Endodermal cell (in vitro differentiated cells): Measurements from ENCODE around the gene ABCF3. TPM values are rescaled to one million over a fixed set of nuclear protein-coding genes. Genes with fewer than 3 reads are reported as not detected.

ENCODE experiments used
- DNase-seq: peaks from one replicate; pipeline ENCODE4 v3.0.0-alpha.2; 2017
- H3K27ac ChIP-seq: 2 replicates; pipeline ENCODE4 v1.5.1; 2013; ENCODE audit warnings: mild to moderate bottlenecking, low read depth, low read length, moderate library complexity
- H3K27me3 ChIP-seq: 2 replicates; pipeline ENCODE4 v1.6.1; 2013; ENCODE audit warnings: mild to moderate bottlenecking, low read length, moderate library complexity; ENCODE audit not compliant: insufficient read depth, control insufficient read depth, poor library complexity, severe bottlenecking
- H3K36me3 ChIP-seq: 2 replicates; pipeline ENCODE4 v1.7.0; 2013; ENCODE audit warnings: mild to moderate bottlenecking, low read length, moderate library complexity; ENCODE audit not compliant: control insufficient read depth, insufficient read depth
- H3K4me1 ChIP-seq: one replicate; pipeline ENCODE4 v1.7.0; 2013; ENCODE audit warnings: low read length; ENCODE audit not compliant: control insufficient read depth, insufficient read depth
- H3K4me3 ChIP-seq: 2 replicates; pipeline ENCODE4 v1.5.1; 2013; ENCODE audit warnings: mild to moderate bottlenecking, low read length, moderate library complexity
- H3K9ac ChIP-seq: 2 replicates; pipeline ENCODE4 v1.6.1; 2013; ENCODE audit warnings: mild to moderate bottlenecking, low read length, moderate library complexity; ENCODE audit not compliant: poor library complexity, severe bottlenecking; ENCODE audit errors: extremely low read depth
- H3K9me3 ChIP-seq: 2 replicates; pipeline ENCODE4 v1.6.1; 2013; ENCODE audit warnings: mild to moderate bottlenecking, low read length, moderate library complexity; ENCODE audit not compliant: control insufficient read depth
- H3K27ac Mint-ChIP-seq: 2 replicates; pipeline ENCODE4 v1.8.0; 2020; ENCODE audit warnings: mixed read lengths
- H3K27me3 Mint-ChIP-seq: 2 replicates; pipeline ENCODE4 v1.8.0; 2021; ENCODE audit warnings: mild to moderate bottlenecking, mixed read lengths; ENCODE audit not compliant: insufficient read depth
- H3K36me3 Mint-ChIP-seq: 2 replicates; pipeline ENCODE4 v1.8.0; 2020; ENCODE audit warnings: low read depth, mixed read lengths
- H3K4me1 Mint-ChIP-seq: 2 replicates; pipeline ENCODE4 v1.8.0; 2020; ENCODE audit warnings: mixed read lengths
- H3K4me3 Mint-ChIP-seq: 2 replicates; pipeline ENCODE4 v1.8.0; 2020; ENCODE audit warnings: mild to moderate bottlenecking, moderate library complexity, mixed read lengths
- H3K9me3 Mint-ChIP-seq: 2 replicates; pipeline ENCODE4 v1.8.0; 2020; ENCODE audit warnings: mild to moderate bottlenecking, mixed read lengths
- CTCF ChIP-seq: fragments of 200-600 bp; sonication (generic); conservative IDR thresholded peaks from 2 replicates; pipeline ENCODE4 v1.5.0; 2021; ENCODE audit warnings: antibody characterized with exemption, mild to moderate bottlenecking
- whole genome bisulfite sequencing, 2 experiments: methylation state at CpG; one replicate each; pipeline versions ENCODE4 v1.1.5 to v1.1.7; 2013; ENCODE audit warnings: missing lambda C conversion rate in 2 of 2, mixed read lengths in 1 of 2; ENCODE audit not compliant: insufficient coverage in 1 of 2, insufficient read length in 1 of 2; 5-methylcytosine and 5-hydroxymethylcytosine counted together
- total RNA-seq, 2 donors: library from RNA; stranded (reverse); fragmentation: NEBNext Ultra II Directional in 1 of 2; extraction: Animal tissue kit (Norgen Biotek cat#: 25700) in 1 of 2; gene quantifications; 2 replicates in 1 of 2; 3 replicates in 1 of 2; pipeline ENCODE4 v1.2.1, GENCODE V29; 2021

ABCF3 gene
- total RNA-seq, 2 donors from 2014 or later = 57.6 to 57.8 TPM

GRCh38 chr3:184196536-184196935 is 10.5 kb downstream of the ABCF3 start:
- H3K4me3 Mint-ChIP-seq = no peak overlapping the region
- no peaks in the 10 kb centered on the region for H3K4me1 ChIP-seq
- no peaks in the 10 kb centered on the region for H3K9me3 ChIP-seq
- H3K36me3 Mint-ChIP-seq = peaks cover 38% of the 10 kb centered on the region
- H3K9ac ChIP-seq = no peak overlapping the region
- no peak for TF ChIP-seq CTCF
- no peak overlapping the region for H3K27ac Mint-ChIP-seq
- no peaks in the 10 kb centered on the region for H3K27me3 Mint-ChIP-seq
- no peak overlapping the region for H3K4me3 ChIP-seq
- no peak overlapping the region for H3K27ac ChIP-seq
- H3K4me1 Mint-ChIP-seq = no peaks in the 10 kb centered on the region
- no peaks in the 10 kb centered on the region for H3K9me3 Mint-ChIP-seq
- 94 to 95% methylated on average over 5 to 6 of the region's 6 CpGs for WGBS, 2 experiments
- no peaks in the 10 kb centered on the region for H3K27me3 ChIP-seq
- H3K36me3 ChIP-seq = peaks cover 33% of the 10 kb centered on the region
- DNase-seq = no peak

GRCh38 chr3:184198509-184198908 is 12.5 kb downstream of the ABCF3 start:
- H3K9me3 ChIP-seq = no peaks in the 10 kb centered on the region
- no peaks in the 10 kb centered on the region for H3K4me1 ChIP-seq
- 87 to 92% methylated on average over 8 to 9 of the region's 9 CpGs for WGBS, 2 experiments
- no peak overlapping the region for H3K4me3 ChIP-seq
- TF ChIP-seq CTCF = no peak
- Mint-ChIP-seq H3K4me3 (no peak overlapping the region), H3K27ac (no peak overlapping the region), H3K27me3 (no peaks in the 10 kb centered on the region), H3K4me1 (no peaks in the 10 kb centered on the region), H3K36me3 (peaks cover 18% of the 10 kb centered on the region), H3K9me3 (no peaks in the 10 kb centered on the region)
- no peaks in the 10 kb centered on the region for H3K27me3 ChIP-seq
- peaks cover 15% of the 10 kb centered on the region for H3K36me3 ChIP-seq
- no peak for DNase-seq
- H3K9ac ChIP-seq = no peak overlapping the region
- H3K27ac ChIP-seq = no peak overlapping the region

- no peak for DNase-seq
- no peak for TF ChIP-seq CTCF
- Histone ChIP-seq H3K9ac (no peak overlapping the region), H3K4me3 (no peak overlapping the region), H3K27me3 (no peaks in the 10 kb centered on the region), H3K9me3 (no peaks in the 10 kb centered on the region), H3K4me1 (no peaks in the 10 kb centered on the region), H3K36me3 (no peaks in the 10 kb centered on the region), H3K27ac (no peak overlapping the region)
- Mint-ChIP-seq H3K27me3 (no peaks in the 10 kb centered on the region), H3K4me1 (no peaks in the 10 kb centered on the region), H3K4me3 (no peak overlapping the region), H3K9me3 (no peaks in the 10 kb centered on the region), H3K36me3 (no peaks in the 10 kb centered on the region), H3K27ac (no peak overlapping the region)
These were observed 14.8 kb downstream of the ABCF3 start for GRCh38 chr3:184200825-184201224.
